SU-DHL-6 (cell line): ENCODE results near the gene PRKN.

Experiments used
- H2AFZ ChIP-seq: fragments of 200-600 bp; sonication (generic); 2 replicates; pipeline ENCODE4 v1.6.1; 2014; ENCODE audit warnings: low read depth, mild to moderate bottlenecking, moderate library complexity, mixed read lengths, antibody characterized with exemption, low read length; ENCODE audit not compliant: severe bottlenecking
- H3F3A ChIP-seq: fragments of 200-600 bp; shearing (Covaris generic); 2 replicates; pipeline ENCODE4 v1.6.0; 2016; ENCODE audit warnings: antibody characterized with exemption, mild to moderate bottlenecking; ENCODE audit not compliant: insufficient read depth
- H3K27ac ChIP-seq: fragments of 200-600 bp; sonication (generic); 2 replicates; pipeline ENCODE4 v1.5.1; 2016; ENCODE audit warnings: low read depth, mild to moderate bottlenecking, low read length, moderate library complexity, mixed read lengths
- H3K27me3 ChIP-seq: fragments of 200-600 bp; sonication (generic), shearing (Covaris generic); 2 replicates; pipeline ENCODE4 v1.6.0; 2014; ENCODE audit warnings: mild to moderate bottlenecking, low read length
- H3K36me3 ChIP-seq: fragments of 200-600 bp; sonication (generic); 2 replicates; pipeline ENCODE4 v1.6.1; 2014; ENCODE audit warnings: mild to moderate bottlenecking, low read length, mixed read lengths
- H3K4me2 ChIP-seq: fragments of 300-600, 200-600 bp; shearing (Covaris generic), sonication (generic); 2 replicates; pipeline ENCODE4 v1.6.0; 2014; ENCODE audit warnings: low read length, low read depth, mild to moderate bottlenecking; ENCODE audit not compliant: poor library complexity, severe bottlenecking
- H3K4me3 ChIP-seq: fragments of 200-600 bp; sonication (generic); 2 replicates; pipeline ENCODE4 v1.5.1; 2014; ENCODE audit warnings: antibody characterized with exemption, low read length, mild to moderate bottlenecking, mixed read lengths; ENCODE audit not compliant: insufficient read depth, poor library complexity, severe bottlenecking
- H3K79me2 ChIP-seq: fragments of 200-600 bp; sonication (generic); 2 replicates; pipeline ENCODE4 v1.6.1; 2014; ENCODE audit warnings: mild to moderate bottlenecking, low read length, moderate library complexity; ENCODE audit not compliant: insufficient read depth
- H3K9ac ChIP-seq: fragments of 200-600 bp; sonication (generic); 2 replicates; pipeline ENCODE4 v1.7.0; 2014; ENCODE audit warnings: mild to moderate bottlenecking, low read length
- H3K9me2 ChIP-seq: fragments of 200-600 bp; sonication (generic); replicated peaks from 2 replicates; pipeline ENCODE4 v1.6.1; 2014; ENCODE audit warnings: low read length; ENCODE audit not compliant: insufficient read depth
- H3K9me3 ChIP-seq: fragments of 200-600 bp; sonication (generic); 2 replicates; pipeline ENCODE4 v1.6.1; 2014; ENCODE audit warnings: low read length, mixed read lengths; ENCODE audit not compliant: insufficient read depth
- H4K20me1 ChIP-seq: fragments of 200-600 bp; sonication (generic); 2 replicates; pipeline ENCODE4 v1.6.1; 2014; ENCODE audit warnings: low read depth, mild to moderate bottlenecking, antibody characterized with exemption, low read length, moderate library complexity, mixed read lengths
- CTCF ChIP-seq: fragments of 200-600 bp; sonication (generic); IDR thresholded peaks from one replicate; pipeline ENCODE4 v1.5.1; 2017; ENCODE audit warnings: antibody characterized with exemption, mild to moderate bottlenecking, low read length, moderate library complexity; ENCODE audit not compliant: insufficient read depth, poor library complexity, severe bottlenecking
- EZH2phosphoT487 ChIP-seq: fragments of 200-600 bp; sonication (generic), shearing (Covaris generic); conservative IDR thresholded peaks from 2 replicates; pipeline ENCODE4 v1.6.1; 2018; ENCODE audit warnings: mild to moderate bottlenecking, antibody characterized with exemption, low read length, moderate library complexity, mixed read lengths

Gene PRKN

GRCh38 chr6:162699961-162700360 is 27.6 kb downstream of the PRKN start:
- H3F3A ChIP-seq = no peaks in the 10 kb centered on the region
- H3K9ac ChIP-seq = no peak overlapping the region
- no peak overlapping the region for H3K4me2 ChIP-seq
- H3K27ac ChIP-seq = no peak overlapping the region
- H3K79me2 ChIP-seq = no peaks in the 10 kb centered on the region
- H3K27me3 ChIP-seq = no peaks in the 10 kb centered on the region
- TF ChIP-seq CTCF = no peak
- no peak for TF ChIP-seq EZH2phosphoT487
- H3K9me2 ChIP-seq = no peaks in the 10 kb centered on the region
- no peaks in the 10 kb centered on the region for H3K36me3 ChIP-seq
- no peaks in the 10 kb centered on the region for H4K20me1 ChIP-seq
- H3K9me3 ChIP-seq = no peaks in the 10 kb centered on the region
- no peak overlapping the region for H2AFZ ChIP-seq
- H3K4me3 ChIP-seq = no peak overlapping the region

- Histone ChIP-seq H3K4me2 (no peak overlapping the region), H3K9me2 (no peaks in the 10 kb centered on the region), H2AFZ (no peak overlapping the region), H3K9me3 (no peaks in the 10 kb centered on the region), H3K27ac (no peak overlapping the region), H3K36me3 (no peaks in the 10 kb centered on the region), H3F3A (no peaks in the 10 kb centered on the region), H3K4me3 (no peak overlapping the region), H3K9ac (no peak overlapping the region), H4K20me1 (no peaks in the 10 kb centered on the region), H3K27me3 (no peaks in the 10 kb centered on the region), H3K79me2 (no peaks in the 10 kb centered on the region)
- TF ChIP-seq EZH2phosphoT487 (no peak), CTCF (no peak)
Measured at GRCh38 chr6:162698440-162698839, 29.1 kb downstream of the PRKN start.

- H3K27me3 ChIP-seq = no peaks in the 10 kb centered on the region
- no peak for TF ChIP-seq CTCF
- TF ChIP-seq EZH2phosphoT487 = no peak
- H3K27ac ChIP-seq = no peak overlapping the region
- no peak overlapping the region for H3K9ac ChIP-seq
- no peaks in the 10 kb centered on the region for H4K20me1 ChIP-seq
- no peaks in the 10 kb centered on the region for H3F3A ChIP-seq
- no peak overlapping the region for H3K4me2 ChIP-seq
- H2AFZ ChIP-seq = no peak overlapping the region
- no peaks in the 10 kb centered on the region for H3K36me3 ChIP-seq
- H3K4me3 ChIP-seq = no peak overlapping the region
- no peaks in the 10 kb centered on the region for H3K79me2 ChIP-seq
- no peaks in the 10 kb centered on the region for H3K9me2 ChIP-seq
- no peaks in the 10 kb centered on the region for H3K9me3 ChIP-seq
Measured at GRCh38 chr6:162697872-162698403, 29.6 kb downstream of the PRKN start.
